OCI-LY3 (cell line): Measurements from ENCODE around the gene SYT8.

ENCODE experiments used
- H2AFZ ChIP-seq: fragments of 200-600, 300-600 bp; shearing (Covaris generic); 2 replicates; pipeline ENCODE4 v1.6.0; 2014; ENCODE audit warnings: antibody characterized with exemption, low read depth, low read length
- H3K27ac ChIP-seq: fragments of 200-600, 300-600 bp; sonication (generic); 2 replicates; pipeline ENCODE4 v1.5.1; 2014; ENCODE audit warnings: mild to moderate bottlenecking, low read length, moderate library complexity, mixed read lengths
- H3K27me3 ChIP-seq: fragments of 200-600, 300-600 bp; sonication (generic); 2 replicates; pipeline ENCODE4 v1.6.1; 2014; ENCODE audit warnings: low read depth, low read length, mixed read lengths
- H3K36me3 ChIP-seq: fragments of 200-600, 300-600 bp; sonication (generic); replicated peaks from 2 replicates; pipeline ENCODE3; 2014; ENCODE audit warnings: low read depth, low read length, mixed read lengths
- H3K4me1 ChIP-seq: fragments of 300-600, 200-600 bp; sonication (generic); 2 replicates; pipeline ENCODE4 v1.6.1; 2014; ENCODE audit warnings: low read length, mixed read lengths
- H3K4me2 ChIP-seq: fragments of 200-600, 300-600 bp; sonication (generic); 2 replicates; pipeline ENCODE4 v1.6.1; 2014; ENCODE audit warnings: low read length, mixed read lengths
- H3K4me3 ChIP-seq: fragments of 300-600, 200-600 bp; sonication (generic); 2 replicates; pipeline ENCODE4 v1.5.1; 2014; ENCODE audit warnings: antibody characterized with exemption, mild to moderate bottlenecking, low read length, moderate library complexity
- H3K79me2 ChIP-seq: fragments of 300-600, 200-600 bp; shearing (Covaris generic); 2 replicates; pipeline ENCODE4 v1.6.1; 2014; ENCODE audit warnings: mild to moderate bottlenecking, low read length, mixed read lengths
- H3K9ac ChIP-seq: fragments of 300-600, 200-600 bp; shearing (Covaris generic); 2 replicates; pipeline ENCODE4 v1.6.0; 2014; ENCODE audit warnings: mild to moderate bottlenecking, low read length, moderate library complexity
- H3K9me3 ChIP-seq: fragments of 200-600, 300-600 bp; shearing (Covaris generic); 2 replicates; pipeline ENCODE4 v1.6.1; 2014; ENCODE audit warnings: low read length, mixed read lengths; ENCODE audit not compliant: insufficient read depth
- H4K20me1 ChIP-seq: fragments of 200-600, 300-600 bp; sonication (generic); 2 replicates; pipeline ENCODE4 v1.6.1; 2016; ENCODE audit warnings: low read length, mixed read lengths; ENCODE audit not compliant: insufficient read depth
- CTCF ChIP-seq: fragments of 200-600, 300-600 bp; sonication (generic); IDR thresholded peaks from 2 replicates; pipeline ENCODE4 v1.5.1; 2014; ENCODE audit warnings: antibody characterized with exemption, low read length, low read depth
- EZH2phosphoT487 ChIP-seq: fragments of 200-600 bp; shearing (Covaris generic); IDR thresholded peaks from 2 replicates; pipeline ENCODE4 v1.6.1; 2018; ENCODE audit warnings: antibody characterized with exemption, mixed run types, low read depth

Gene SYT8

GRCh38 chr11:1839204-1839923 is 4.6 kb downstream of the SYT8 start:
- H3K4me2 ChIP-seq: peak overlapping the region; percentile 86
- 0 out of 2 replicates have a peak overlapping the region, but pooled peaks have one; percentile 29 for H3K27ac ChIP-seq
- no peaks in the 10 kb centered on the region for H3K9me3 ChIP-seq
- H4K20me1 ChIP-seq: no peaks in the 10 kb centered on the region
- no peak overlapping the region for H2AFZ ChIP-seq
- TF ChIP-seq EZH2phosphoT487 (no peak), CTCF (no peak)
- H3K4me1 ChIP-seq: peaks cover 56% of the 10 kb centered on the region
- peak overlapping the region; percentile 72 for H3K4me3 ChIP-seq
- H3K9ac ChIP-seq: peak overlapping the region; percentile 63; the same call in 1 of the 2 replicates
- peaks cover 37% of the 10 kb centered on the region for H3K27me3 ChIP-seq
- H3K79me2 ChIP-seq: no peaks in the 10 kb centered on the region
- no peaks in the 10 kb centered on the region for H3K36me3 ChIP-seq

GRCh38 chr11:1839924-1840779 is 5.4 kb downstream of the SYT8 start:
- TF ChIP-seq EZH2phosphoT487 (no peak), CTCF (no peak; the same call in 1 of the 2 replicates)
- Histone ChIP-seq H3K36me3 (no peaks in the 10 kb centered on the region), H3K4me1 (peaks cover 63% of the 10 kb centered on the region), H2AFZ (no peak overlapping the region), H3K79me2 (no peaks in the 10 kb centered on the region), H3K27ac (peak overlapping the region; percentile 51; the same call in 1 of the 2 replicates), H3K4me3 (peak overlapping the region; percentile 72), H3K9me3 (no peaks in the 10 kb centered on the region), H3K9ac (peak overlapping the region; percentile 63), H3K4me2 (peak overlapping the region; percentile 86), H4K20me1 (no peaks in the 10 kb centered on the region), H3K27me3 (peaks cover 37% of the 10 kb centered on the region)

DNA sequence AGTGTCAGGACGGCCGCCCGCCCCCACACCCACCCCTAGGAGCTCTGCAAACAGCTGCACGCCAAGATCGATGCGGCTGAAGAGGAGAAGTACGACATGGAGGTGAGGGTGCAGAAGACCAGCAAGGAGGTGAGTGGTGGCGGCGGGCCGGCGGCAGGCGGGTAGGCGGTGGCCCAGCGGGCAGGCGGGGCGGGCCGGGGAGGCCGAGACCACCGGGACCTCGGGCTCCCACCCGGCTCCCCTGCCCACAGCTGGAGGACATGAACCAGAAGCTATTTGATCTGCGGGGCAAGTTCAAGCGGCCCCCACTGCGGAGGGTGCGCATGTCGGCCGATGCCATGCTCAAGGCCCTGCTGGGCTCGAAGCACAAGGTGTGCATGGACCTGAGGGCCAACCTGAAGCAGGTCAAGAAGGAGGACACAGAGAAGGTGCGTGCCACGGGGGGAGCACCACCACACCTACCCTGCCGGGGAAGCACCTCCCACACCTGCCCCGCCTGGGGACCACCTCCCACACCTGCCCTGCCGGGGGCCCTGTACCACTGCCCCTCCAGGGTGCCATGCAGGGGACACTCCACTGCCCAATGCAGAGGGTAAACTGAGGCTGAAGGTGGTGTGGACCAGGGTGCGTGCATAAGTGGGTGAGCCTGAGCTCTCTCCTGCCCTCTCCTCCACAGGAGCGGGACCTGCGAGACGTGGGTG is 6.1 kb downstream of the SYT8 start:
- Histone ChIP-seq H3K9me3 (no peaks in the 10 kb centered on the region), H3K4me2 (peak overlapping the region; percentile 86), H3K27ac (no peak overlapping the region), H3K4me3 (peak overlapping the region; percentile 72), H3K4me1 (peaks cover 71% of the 10 kb centered on the region), H3K27me3 (peaks cover 34% of the 10 kb centered on the region), H2AFZ (no peak overlapping the region), H3K79me2 (no peaks in the 10 kb centered on the region), H3K9ac (peak overlapping the region; percentile 61; the same call in 1 of the 2 replicates), H3K36me3 (no peaks in the 10 kb centered on the region), H4K20me1 (no peaks in the 10 kb centered on the region)
- TF ChIP-seq CTCF (no peak), EZH2phosphoT487 (no peak)
